GM19467 (cell line): ENCODE data around the gene P2RX6.

Experiments
- ATAC-seq: cut with Tn5 transposase; IDR thresholded peaks from one replicate; pipeline ENCODE4 v1.9.1; 2021; ENCODE audit warnings: mild to moderate bottlenecking, moderate library complexity; ENCODE audit not compliant: unreplicated experiment

P2RX6 gene

GRCh38 chr22:20979243-20979809 is 35.6 kb upstream of the P2RX6 start:
- no peak for ATAC-seq

- ATAC-seq = no peak
These were observed 35.0 kb upstream of the P2RX6 start for GRCh38 chr22:20979940-20980453.

GRCh38 chr22:20980523-20980922 is 34.4 kb upstream of the P2RX6 start:
- no peak for ATAC-seq

GRCh38 chr22:20980938-20981722 is 33.8 kb upstream of the P2RX6 start:
- no peak for ATAC-seq

- ATAC-seq = peak; percentile 77
These were observed 33.0 kb upstream of the P2RX6 start, which contains the start of gene LZTR1 for GRCh38 chr22:20981787-20982562. LZTR1 (plus strand) TSS chr22:20982297; CDS start chr22:20982372, 75 bp downstream.

GRCh38 chr22:20982563-20982882 is 32.4 kb upstream of the P2RX6 start:
- ATAC-seq = peak; percentile 5

GRCh38 chr22:20983081-20983771 is 31.7 kb upstream of the P2RX6 start:
- no peak for ATAC-seq

GRCh38 chr22:20985720-20986119 is 29.2 kb upstream of the P2RX6 start:
- no peak for ATAC-seq

GRCh38 chr22:20986365-20986764 is 28.6 kb upstream of the P2RX6 start:
- no peak for ATAC-seq

- ATAC-seq = no peak
These were observed 27.6 kb upstream of the P2RX6 start for GRCh38 chr22:20987375-20987774.

- no peak for ATAC-seq
These were observed 26.2 kb upstream of the P2RX6 start for GRCh38 chr22:20988573-20989322.

- ATAC-seq = no peak
These were observed 25.4 kb upstream of the P2RX6 start for GRCh38 chr22:20989323-20990138.

- no peak for ATAC-seq
These were observed 24.5 kb upstream of the P2RX6 start for GRCh38 chr22:20990184-20991180.

GRCh38 chr22:20991252-20992055 is 23.5 kb upstream of the P2RX6 start:
- ATAC-seq = no peak

- ATAC-seq = no peak
These were observed 22.9 kb upstream of the P2RX6 start for GRCh38 chr22:20992056-20992442.

GRCh38 chr22:20992456-20993303 is 22.3 kb upstream of the P2RX6 start:
- ATAC-seq = no peak
